Measurements from ENCODE around the gene FEZF1.

FEZF1 gene

GRCh38 chr7:122306320-122307227 lies 2.0 kb upstream of the FEZF1 start:
- TF ChIP-seq, protein P1, sequence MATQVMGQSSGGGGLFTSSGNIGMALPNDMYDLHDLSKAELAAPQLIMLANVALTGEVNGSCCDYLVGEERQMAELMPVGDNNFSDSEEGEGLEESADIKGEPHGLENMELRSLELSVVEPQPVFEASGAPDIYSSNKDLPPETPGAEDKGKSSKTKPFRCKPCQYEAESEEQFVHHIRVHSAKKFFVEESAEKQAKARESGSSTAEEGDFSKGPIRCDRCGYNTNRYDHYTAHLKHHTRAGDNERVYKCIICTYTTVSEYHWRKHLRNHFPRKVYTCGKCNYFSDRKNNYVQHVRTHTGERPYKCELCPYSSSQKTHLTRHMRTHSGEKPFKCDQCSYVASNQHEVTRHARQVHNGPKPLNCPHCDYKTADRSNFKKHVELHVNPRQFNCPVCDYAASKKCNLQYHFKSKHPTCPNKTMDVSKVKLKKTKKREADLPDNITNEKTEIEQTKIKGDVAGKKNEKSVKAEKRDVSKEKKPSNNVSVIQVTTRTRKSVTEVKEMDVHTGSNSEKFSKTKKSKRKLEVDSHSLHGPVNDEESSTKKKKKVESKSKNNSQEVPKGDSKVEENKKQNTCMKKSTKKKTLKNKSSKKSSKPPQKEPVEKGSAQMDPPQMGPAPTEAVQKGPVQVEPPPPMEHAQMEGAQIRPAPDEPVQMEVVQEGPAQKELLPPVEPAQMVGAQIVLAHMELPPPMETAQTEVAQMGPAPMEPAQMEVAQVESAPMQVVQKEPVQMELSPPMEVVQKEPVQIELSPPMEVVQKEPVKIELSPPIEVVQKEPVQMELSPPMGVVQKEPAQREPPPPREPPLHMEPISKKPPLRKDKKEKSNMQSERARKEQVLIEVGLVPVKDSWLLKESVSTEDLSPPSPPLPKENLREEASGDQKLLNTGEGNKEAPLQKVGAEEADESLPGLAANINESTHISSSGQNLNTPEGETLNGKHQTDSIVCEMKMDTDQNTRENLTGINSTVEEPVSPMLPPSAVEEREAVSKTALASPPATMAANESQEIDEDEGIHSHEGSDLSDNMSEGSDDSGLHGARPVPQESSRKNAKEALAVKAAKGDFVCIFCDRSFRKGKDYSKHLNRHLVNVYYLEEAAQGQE (IDR thresholded peaks at IDR 0.05; ENCODE audit: insufficient read depth in 1 of 2, low read depth in 2 of 2, low read length in 2 of 2): no peak
- no peak for TF ChIP-seq TAF1 (IDR thresholded peaks at IDR 0.05; ENCODE audit: borderline replicate concordance, insufficient read depth, low read length)
- no peak for TF ChIP-seq SIN3A (IDR thresholded peaks at IDR 0.05; ENCODE audit: borderline replicate concordance, insufficient read depth, low read length)
- TF ChIP-seq POLR2AphosphoS5 (IDR thresholded peaks at IDR 0.05; ENCODE audit: low read depth, low read length): no peak
- TF ChIP-seq FOXP2 (optimal IDR thresholded peaks at IDR 0.05; ENCODE audit: borderline replicate concordance, extremely low read depth, extremely low read length, insufficient read depth): no peak

DNA sequence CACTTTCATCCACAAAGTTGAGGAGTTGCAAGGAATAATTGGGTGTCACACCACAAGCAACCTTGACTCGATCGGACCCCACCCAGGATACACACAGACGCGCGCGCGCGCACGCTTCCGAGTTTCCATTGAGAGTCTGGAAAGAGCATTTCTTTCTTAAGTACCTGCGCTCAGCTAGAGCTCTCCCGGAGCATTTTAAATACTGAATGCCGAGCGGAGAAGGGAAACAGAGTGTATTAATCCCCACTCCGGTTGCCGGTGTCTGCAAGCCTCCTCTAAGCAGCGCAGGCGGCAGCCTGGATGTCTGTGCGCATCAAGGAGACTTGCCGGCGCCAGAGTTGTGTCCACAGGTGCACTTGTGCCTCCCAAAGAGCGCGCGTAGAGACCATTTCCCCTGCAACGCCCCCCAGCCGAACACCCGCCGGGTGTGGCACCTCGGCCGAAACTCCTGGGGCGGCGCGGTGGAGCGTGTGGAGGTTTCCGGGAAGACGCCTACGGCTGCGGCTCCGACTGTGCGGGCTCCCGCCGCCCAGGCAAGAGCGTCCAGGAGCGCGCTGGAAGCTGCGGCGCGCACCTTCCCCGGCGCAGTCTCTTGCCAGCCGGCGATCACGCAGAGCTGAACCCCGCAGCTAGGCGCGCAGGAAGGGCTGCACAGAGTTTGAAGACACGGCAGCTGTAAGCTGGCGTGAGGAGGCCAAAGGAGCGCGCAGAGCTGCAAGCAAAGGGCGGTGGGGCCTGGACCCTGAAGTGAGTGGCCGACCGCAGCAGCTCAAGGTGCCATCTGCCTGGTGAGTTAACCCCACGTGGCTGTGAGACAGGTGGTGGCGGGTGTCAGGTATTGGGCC lies 1.1 kb upstream of the FEZF1 start:
- TF ChIP-seq TAF1 (IDR thresholded peaks at IDR 0.05; ENCODE audit: borderline replicate concordance, insufficient read depth, low read length) (no peak), POLR2AphosphoS5 (IDR thresholded peaks at IDR 0.05; ENCODE audit: low read depth, low read length) (no peak), FOXP2 (optimal IDR thresholded peaks at IDR 0.05; ENCODE audit: borderline replicate concordance, extremely low read depth, extremely low read length, insufficient read depth) (no peak), SIN3A (IDR thresholded peaks at IDR 0.05; ENCODE audit: borderline replicate concordance, insufficient read depth, low read length) (no peak)
- TF ChIP-seq, protein P1 (IDR thresholded peaks at IDR 0.05; ENCODE audit: insufficient read depth in 1 of 2, low read depth in 2 of 2, low read length in 2 of 2): no peak

- no peak for TF ChIP-seq TAF1 (IDR thresholded peaks at IDR 0.05; ENCODE audit: borderline replicate concordance, insufficient read depth, low read length)
- TF ChIP-seq, protein P1 (IDR thresholded peaks at IDR 0.05; ENCODE audit: insufficient read depth in 1 of 2, low read depth in 2 of 2, low read length in 2 of 2): no peak
Measured at GRCh38 chr7:122304996-122305421, 459 bp upstream of the FEZF1 start.

- TF ChIP-seq TAF1 (IDR thresholded peaks at IDR 0.05; ENCODE audit: borderline replicate concordance, insufficient read depth, low read length): no peak
- no peak for TF ChIP-seq POLR2AphosphoS5 (IDR thresholded peaks at IDR 0.05; ENCODE audit: low read depth, low read length)
- TF ChIP-seq SIN3A (IDR thresholded peaks at IDR 0.05; ENCODE audit: borderline replicate concordance, insufficient read depth, low read length): no peak
- no peak for TF ChIP-seq FOXP2 (optimal IDR thresholded peaks at IDR 0.05; ENCODE audit: borderline replicate concordance, extremely low read depth, extremely low read length, insufficient read depth)
- TF ChIP-seq, protein P1 (IDR thresholded peaks at IDR 0.05; ENCODE audit: insufficient read depth in 1 of 2, low read depth in 2 of 2, low read length in 2 of 2): no peak
Measured at GRCh38 chr7:122303531-122304318, 825 bp downstream of the FEZF1 start.

Data from PFSK-1 (cell line).